Lower leg skin (tissue), 3 donors: ENCODE measurements around the gene NAV2.

ENCODE experiments used
- POLR2A ChIP-seq, 2 donors: fragments of 450-650 bp; IDR thresholded peaks; one replicate each; pipeline ENCODE4 v1.6.1; 2016 to 2017; ENCODE audit warnings: antibody characterized with exemption in 2 of 2, mild to moderate bottlenecking in 1 of 2, moderate library complexity in 1 of 2
- TF ChIP-seq, protein P1 (sequence below), 3 donors: fragments of 450-650 bp; IDR thresholded peaks; one replicate each; pipeline ENCODE4 v1.5.1; 2016; ENCODE audit warnings: antibody characterized with exemption in 3 of 3, mild to moderate bottlenecking in 3 of 3, moderate library complexity in 2 of 3

DNA sequence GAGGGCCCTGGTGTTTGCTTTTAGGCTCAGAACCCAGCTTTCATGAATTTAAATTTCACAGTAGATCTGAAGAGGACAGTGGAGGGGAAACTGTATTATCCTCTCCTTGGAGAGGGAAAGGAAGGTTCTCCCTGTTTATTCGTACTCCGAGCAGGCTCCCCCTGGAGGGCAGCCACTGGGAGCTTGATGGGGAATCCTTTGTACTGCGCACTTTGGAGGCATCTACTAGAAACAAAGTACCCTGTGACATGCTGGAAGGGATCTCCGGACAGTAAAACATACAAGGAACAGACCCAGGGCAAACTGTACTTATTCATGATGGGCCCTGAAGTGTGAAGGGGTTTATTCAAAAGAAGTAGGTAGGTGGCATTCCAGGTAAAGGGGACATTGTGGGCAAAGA, 27.2 kb downstream of the NAV2 start:
- TF ChIP-seq, protein P1, sequence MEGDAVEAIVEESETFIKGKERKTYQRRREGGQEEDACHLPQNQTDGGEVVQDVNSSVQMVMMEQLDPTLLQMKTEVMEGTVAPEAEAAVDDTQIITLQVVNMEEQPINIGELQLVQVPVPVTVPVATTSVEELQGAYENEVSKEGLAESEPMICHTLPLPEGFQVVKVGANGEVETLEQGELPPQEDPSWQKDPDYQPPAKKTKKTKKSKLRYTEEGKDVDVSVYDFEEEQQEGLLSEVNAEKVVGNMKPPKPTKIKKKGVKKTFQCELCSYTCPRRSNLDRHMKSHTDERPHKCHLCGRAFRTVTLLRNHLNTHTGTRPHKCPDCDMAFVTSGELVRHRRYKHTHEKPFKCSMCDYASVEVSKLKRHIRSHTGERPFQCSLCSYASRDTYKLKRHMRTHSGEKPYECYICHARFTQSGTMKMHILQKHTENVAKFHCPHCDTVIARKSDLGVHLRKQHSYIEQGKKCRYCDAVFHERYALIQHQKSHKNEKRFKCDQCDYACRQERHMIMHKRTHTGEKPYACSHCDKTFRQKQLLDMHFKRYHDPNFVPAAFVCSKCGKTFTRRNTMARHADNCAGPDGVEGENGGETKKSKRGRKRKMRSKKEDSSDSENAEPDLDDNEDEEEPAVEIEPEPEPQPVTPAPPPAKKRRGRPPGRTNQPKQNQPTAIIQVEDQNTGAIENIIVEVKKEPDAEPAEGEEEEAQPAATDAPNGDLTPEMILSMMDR (IDR thresholded peaks at IDR 0.05): no peak
- no peak for TF ChIP-seq POLR2A (IDR thresholded peaks at IDR 0.05)
